Mucosa of rectum (tissue), 2 donors: ENCODE measurements around the gene SPO11.
"Not testable (repeated sequence)": the region's sequence is repeated elsewhere in the genome, so short reads cannot be mapped to it uniquely, and the experiment has no call there.

ENCODE experiments used
- H3K27ac ChIP-seq, 2 donors: one replicate each; pipeline ENCODE4 v1.7.0; 2013; ENCODE audit warnings: inconsistent platforms in 2 of 2, low read depth in 2 of 2, low read length in 2 of 2
- H3K27me3 ChIP-seq, 2 donors: one replicate each; pipeline ENCODE4 v1.7.0; 2013; ENCODE audit warnings: low read length in 2 of 2; ENCODE audit not compliant: control insufficient read depth in 2 of 2, insufficient read depth in 2 of 2
- H3K36me3 ChIP-seq, 2 donors: one replicate each; pipeline ENCODE4 v1.7.0; 2013; ENCODE audit warnings: low read length in 2 of 2; ENCODE audit not compliant: control insufficient read depth in 2 of 2, insufficient read depth in 2 of 2
- H3K4me1 ChIP-seq, 2 donors: one replicate each; pipeline ENCODE4 v1.7.0; 2013; ENCODE audit warnings: low read length in 2 of 2, mild to moderate bottlenecking in 1 of 2; ENCODE audit not compliant: control insufficient read depth in 2 of 2, insufficient read depth in 2 of 2
- H3K4me3 ChIP-seq, 2 donors: one replicate each; pipeline ENCODE4 v1.7.0; 2013; ENCODE audit warnings: low read length in 2 of 2
- H3K9ac ChIP-seq, 2 donors: one replicate each; pipeline ENCODE4 v1.7.0; 2013; ENCODE audit warnings: low read length in 2 of 2, low read depth in 1 of 2, mild to moderate bottlenecking in 1 of 2
- H3K9me3 ChIP-seq, 2 donors: one replicate each; pipeline ENCODE4 v1.7.0; 2013; ENCODE audit warnings: low read length in 2 of 2; ENCODE audit not compliant: control insufficient read depth in 2 of 2
- donor health status: healthy.
- donor health status: Normal muscosa, but diverticular disease.

The SPO11 gene

GRCh38 chr20:57332105-57333089 is 2.8 kb downstream of the SPO11 start:
- Histone ChIP-seq H3K27me3 (peaks cover 0 to 4% of the 10 kb centered on the region in 2 donors), H3K4me1 (no peaks in the 10 kb centered on the region), H3K36me3 (no peaks in the 10 kb centered on the region), H3K27ac (no peak overlapping the region), H3K9me3 (no peaks in the 10 kb centered on the region), H3K9ac (no peak overlapping the region), H3K4me3 (no peak overlapping the region)

GRCh38 chr20:57335392-57335791 is 5.8 kb downstream of the SPO11 start:
- no peak overlapping the region for H3K27ac ChIP-seq
- H3K9ac ChIP-seq: no peak overlapping the region
- H3K27me3 ChIP-seq: peaks cover 0 to 4% of the 10 kb centered on the region in 2 donors
- no peaks in the 10 kb centered on the region for H3K36me3 ChIP-seq
- no peaks in the 10 kb centered on the region for H3K9me3 ChIP-seq
- no peak overlapping the region for H3K4me3 ChIP-seq
- H3K4me1 ChIP-seq: no peaks in the 10 kb centered on the region

GRCh38 chr20:57341663-57342062 is 12.1 kb downstream of the SPO11 start:
- Histone ChIP-seq H3K27ac (no peak overlapping the region), H3K4me3 (no peak overlapping the region), H3K27me3 (no peaks in the 10 kb centered on the region), H3K4me1 (no peaks in the 10 kb centered on the region), H3K9ac (no peak overlapping the region), H3K36me3 (no peaks in the 10 kb centered on the region), H3K9me3 (no peaks in the 10 kb centered on the region)

- Histone ChIP-seq H3K27me3 (no peaks in the 10 kb centered on the region), H3K9ac (no peak overlapping the region), H3K4me1 (no peaks in the 10 kb centered on the region), H3K27ac (no peak overlapping the region), H3K4me3 (no peak overlapping the region), H3K9me3 (no peaks in the 10 kb centered on the region), H3K36me3 (no peaks in the 10 kb centered on the region)
Measured at GRCh38 chr20:57342829-57343228, 13.2 kb downstream of the SPO11 start.

GRCh38 chr20:57346477-57346876 is 16.9 kb downstream of the SPO11 start:
- Histone ChIP-seq H3K27me3 (no peaks in the 10 kb centered on the region), H3K9ac (no peak overlapping the region), H3K4me1 (no peaks in the 10 kb centered on the region), H3K9me3 (no peaks in the 10 kb centered on the region), H3K4me3 (no peak overlapping the region), H3K36me3 (no peaks in the 10 kb centered on the region), H3K27ac (no peak overlapping the region)

- Histone ChIP-seq H3K36me3 (no peaks in the 10 kb centered on the region), H3K27me3 (no peaks in the 10 kb centered on the region), H3K4me1 (peaks cover 4 to 7% of the 10 kb centered on the region in 2 donors), H3K9ac (no peak overlapping the region), H3K9me3 (no peaks in the 10 kb centered on the region), H3K4me3 (no peak overlapping the region), H3K27ac (no peak overlapping the region)
Measured at GRCh38 chr20:57347393-57347792, 17.8 kb downstream of the SPO11 start.

GRCh38 chr20:57348200-57348921 is 18.8 kb downstream of the SPO11 start:
- H3K27ac ChIP-seq, H3K27me3 ChIP-seq, H3K4me1 ChIP-seq, H3K9ac ChIP-seq, H3K9me3 ChIP-seq, H3K36me3 ChIP-seq, H3K4me3 ChIP-seq: not testable (repeated sequence)

GRCh38 chr20:57348922-57349574 is 19.4 kb downstream of the SPO11 start:
- H3K9ac ChIP-seq, H3K4me1 ChIP-seq, H3K36me3 ChIP-seq, H3K4me3 ChIP-seq, H3K9me3 ChIP-seq, H3K27me3 ChIP-seq, H3K27ac ChIP-seq: not testable (repeated sequence)

GRCh38 chr20:57350081-57350710 is 20.6 kb downstream of the SPO11 start:
- H3K27ac ChIP-seq: no peak overlapping the region

More at GRCh38 chr20:57350081-57350710, 20.6 kb downstream of the SPO11 start:
- Histone ChIP-seq H3K27me3 (no peaks in the 10 kb centered on the region), H3K4me1 (peaks cover 4 to 7% of the 10 kb centered on the region in 2 donors), H3K9ac (no peak overlapping the region), H3K9me3 (no peaks in the 10 kb centered on the region), H3K4me3 (no peak overlapping the region), H3K36me3 (peaks cover 5 to 18% of the 10 kb centered on the region in 2 donors)
